Neutrophil (primary cell): ENCODE results near the gene LEFTY2.

Source experiments
- H3K27ac ChIP-seq: fragments of 200-600 bp; sonication (generic); 2 replicates; pipeline ENCODE4 v1.5.1; 2016; ENCODE audit warnings: mild to moderate bottlenecking, moderate library complexity
- H3K27me3 ChIP-seq: fragments of 200-600 bp; sonication (generic); 2 replicates; pipeline ENCODE4 v1.6.0; 2016; ENCODE audit warnings: mild to moderate bottlenecking
- H3K36me3 ChIP-seq: fragments of 200-600 bp; sonication (generic); 2 replicates; pipeline ENCODE4 v1.5.1; 2017
- H3K4me1 ChIP-seq, 2 experiments: fragments of 200-600 bp in 1 of 2; sonication (generic) in 1 of 2; 1 replicate in 1 of 2; 2 replicates in 1 of 2; pipeline versions ENCODE4 v1.5.1 to v1.6.1; 2013 to 2016; ENCODE audit warnings: low read depth in 1 of 2, low read length in 1 of 2, mild to moderate bottlenecking in 1 of 2, moderate library complexity in 1 of 2; ENCODE audit not compliant: control insufficient read depth in 1 of 2, insufficient read depth in 1 of 2
- H3K4me3 ChIP-seq, 2 experiments: fragments of 200-600 bp in 1 of 2; sonication (generic) in 1 of 2; 1 replicate in 1 of 2; 2 replicates in 1 of 2; pipeline ENCODE4 v1.5.1; 2013 to 2016; ENCODE audit warnings: low read depth in 1 of 2, low read length in 1 of 2, mild to moderate bottlenecking in 1 of 2, moderate library complexity in 1 of 2
- H3K9me3 ChIP-seq: fragments of 200-600 bp; sonication (generic); 2 replicates; pipeline ENCODE4 v1.5.1; 2016
- TF ChIP-seq, protein P1 (sequence below): fragments of 200-600 bp; sonication (generic); IDR thresholded peaks from 2 replicates; pipeline ENCODE4 v1.5.1; 2016; ENCODE audit warnings: antibody characterized with exemption

The LEFTY2 gene

DNA sequence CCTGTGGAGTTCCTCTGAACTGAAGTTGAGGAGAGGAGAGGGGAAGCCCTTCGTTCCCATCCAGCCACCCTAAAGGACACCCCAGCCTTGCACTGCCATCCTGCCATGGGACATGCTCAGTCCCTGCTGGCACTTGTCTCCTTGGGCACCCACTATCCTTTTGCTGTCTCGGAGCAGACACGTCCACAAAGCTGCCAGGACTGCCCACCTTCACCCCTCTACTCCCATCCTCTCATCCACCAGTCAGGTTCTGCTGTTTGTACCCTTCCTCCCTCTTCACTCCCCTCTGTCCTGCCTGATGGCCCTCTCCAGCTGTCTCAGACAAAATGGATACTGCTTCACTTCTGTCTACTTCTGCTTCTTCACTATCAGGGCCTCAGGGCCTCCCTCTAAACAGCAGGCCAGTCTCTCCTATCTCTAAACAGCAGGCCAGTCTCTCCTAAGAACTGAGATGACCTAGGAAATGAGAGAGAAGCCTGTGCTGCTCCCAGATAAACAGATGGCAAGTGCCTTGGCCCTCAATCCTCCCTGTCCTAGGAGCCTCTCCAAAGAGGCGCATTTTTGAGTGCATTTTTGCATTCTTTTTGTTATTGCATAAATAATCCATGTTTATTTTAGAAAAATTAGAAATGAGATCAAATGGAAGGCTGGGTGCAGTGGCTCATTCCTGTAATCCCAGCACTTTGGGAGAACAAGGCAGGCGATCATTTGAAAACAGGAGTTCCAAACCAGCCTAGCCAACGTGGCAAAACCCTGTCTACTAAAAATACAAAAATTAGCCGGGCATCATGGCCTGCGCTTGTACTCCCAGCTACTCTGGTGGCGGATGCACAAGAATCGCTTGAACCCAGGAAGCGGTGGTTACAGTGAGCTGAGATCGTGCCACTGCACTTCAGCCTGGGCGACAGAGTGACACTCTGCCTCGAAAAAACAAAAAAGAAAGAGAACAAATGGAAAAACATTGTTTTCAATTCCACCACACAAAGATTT, 12.5 kb downstream of the LEFTY2 start:
- no peak overlapping the region for H3K4me3 ChIP-seq
- no peak overlapping the region for H3K27ac ChIP-seq
- peaks cover 18 to 22% of the 10 kb centered on the region in 2 experiments for H3K4me1 ChIP-seq
- TF ChIP-seq, protein P1, sequence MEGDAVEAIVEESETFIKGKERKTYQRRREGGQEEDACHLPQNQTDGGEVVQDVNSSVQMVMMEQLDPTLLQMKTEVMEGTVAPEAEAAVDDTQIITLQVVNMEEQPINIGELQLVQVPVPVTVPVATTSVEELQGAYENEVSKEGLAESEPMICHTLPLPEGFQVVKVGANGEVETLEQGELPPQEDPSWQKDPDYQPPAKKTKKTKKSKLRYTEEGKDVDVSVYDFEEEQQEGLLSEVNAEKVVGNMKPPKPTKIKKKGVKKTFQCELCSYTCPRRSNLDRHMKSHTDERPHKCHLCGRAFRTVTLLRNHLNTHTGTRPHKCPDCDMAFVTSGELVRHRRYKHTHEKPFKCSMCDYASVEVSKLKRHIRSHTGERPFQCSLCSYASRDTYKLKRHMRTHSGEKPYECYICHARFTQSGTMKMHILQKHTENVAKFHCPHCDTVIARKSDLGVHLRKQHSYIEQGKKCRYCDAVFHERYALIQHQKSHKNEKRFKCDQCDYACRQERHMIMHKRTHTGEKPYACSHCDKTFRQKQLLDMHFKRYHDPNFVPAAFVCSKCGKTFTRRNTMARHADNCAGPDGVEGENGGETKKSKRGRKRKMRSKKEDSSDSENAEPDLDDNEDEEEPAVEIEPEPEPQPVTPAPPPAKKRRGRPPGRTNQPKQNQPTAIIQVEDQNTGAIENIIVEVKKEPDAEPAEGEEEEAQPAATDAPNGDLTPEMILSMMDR: no peak
- no peaks in the 10 kb centered on the region for H3K36me3 ChIP-seq
- H3K9me3 ChIP-seq: no peaks in the 10 kb centered on the region
- no peaks in the 10 kb centered on the region for H3K27me3 ChIP-seq

DNA sequence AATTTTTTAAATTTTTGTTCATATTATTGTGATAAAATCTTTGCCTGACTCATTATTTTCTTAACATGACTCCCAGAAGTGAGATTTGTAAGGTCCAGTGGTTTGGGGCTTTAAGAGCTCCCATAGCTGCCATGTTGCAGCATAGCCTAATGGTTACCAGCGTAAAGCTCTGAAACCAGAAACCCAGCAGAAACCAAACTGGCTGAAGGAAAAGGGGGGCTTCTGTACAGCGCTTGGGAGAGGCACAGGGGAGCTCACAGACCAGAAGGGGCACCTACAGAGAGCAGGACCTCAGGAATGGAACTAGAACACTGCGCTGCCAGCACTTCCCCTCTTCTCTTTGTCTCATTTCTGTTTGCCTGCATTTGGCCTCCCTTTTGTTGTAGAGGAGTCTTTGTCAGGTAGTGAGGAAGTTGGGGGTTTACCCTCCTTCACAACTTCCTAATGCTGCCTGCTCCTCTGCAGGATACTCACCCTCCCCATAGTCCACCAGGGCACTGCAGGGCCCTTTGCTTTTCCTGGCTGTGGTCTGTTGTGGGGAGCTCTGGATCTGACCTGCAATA, 14.4 kb downstream of the LEFTY2 start:
- H3K9me3 ChIP-seq: no peaks in the 10 kb centered on the region
- H3K4me3 ChIP-seq: no peak overlapping the region
- H3K27ac ChIP-seq: peak overlapping the region; percentile 63
- H3K36me3 ChIP-seq: peaks cover 9% of the 10 kb centered on the region
- no peaks in the 10 kb centered on the region for H3K27me3 ChIP-seq
- TF ChIP-seq, protein P1: no peak
- peaks cover 30 to 36% of the 10 kb centered on the region in 2 experiments for H3K4me1 ChIP-seq

DNA sequence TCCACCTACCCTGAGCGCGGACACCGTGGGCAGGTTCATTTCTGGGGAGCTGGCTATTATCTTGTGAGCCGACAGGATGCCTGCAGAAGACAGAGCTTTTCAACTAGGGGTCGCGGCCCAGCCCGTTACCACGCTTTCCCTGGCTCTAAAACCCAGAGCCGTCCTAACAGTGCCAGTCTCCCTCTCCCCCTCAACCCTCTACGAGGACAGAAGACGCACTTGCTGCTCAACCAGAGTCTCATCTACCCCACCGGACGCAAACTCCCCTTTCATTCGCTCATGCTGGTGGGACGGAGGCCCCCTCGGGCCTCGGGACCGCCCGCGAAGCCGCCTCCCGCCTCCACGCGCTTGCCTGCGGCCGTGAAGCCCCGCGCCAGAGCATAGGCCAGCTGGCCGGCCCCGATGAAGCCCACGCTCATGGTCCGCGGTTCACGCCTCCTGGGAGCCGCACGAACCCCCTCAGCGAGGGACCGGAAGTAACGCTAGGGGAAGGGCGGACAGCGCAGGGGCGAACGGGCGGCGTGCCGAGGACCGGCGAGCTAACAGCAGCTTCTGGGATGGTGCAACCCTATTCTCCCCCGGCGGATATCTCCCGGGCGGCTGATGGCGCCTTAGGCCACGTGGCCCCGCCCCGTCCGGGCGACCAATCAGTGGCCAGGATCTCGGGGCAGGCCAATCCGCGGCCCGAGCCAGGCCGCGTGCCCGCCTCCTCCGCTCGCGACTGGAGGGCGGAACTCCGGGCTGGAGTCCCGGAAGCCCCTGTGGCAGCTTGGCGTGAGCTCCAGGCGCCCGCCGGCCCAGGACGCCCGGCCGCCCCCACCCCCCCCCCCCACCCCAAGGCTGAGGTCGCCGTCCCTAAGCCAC, 17.1 kb downstream of the LEFTY2 start, which contains the start of gene PYCR2:
TSS of gene PYCR2 (minus strand) at position 559 of the 864 bp plus-strand sequence. CDS start at position 419, 140 bp downstream.
- Histone ChIP-seq H3K4me3 (peak within 1 kb of the TSS; percentile 84 to 99), H3K27ac (peak within 1 kb of the TSS; percentile 94), H3K4me1 (peaks cover 30 to 44% of the 10 kb centered on the region in 2 experiments), H3K9me3 (no peaks in the 10 kb centered on the region), H3K36me3 (peaks cover 25% of the 10 kb centered on the region), H3K27me3 (no peaks in the 10 kb centered on the region)
- TF ChIP-seq, protein P1: peak; percentile 49

DNA sequence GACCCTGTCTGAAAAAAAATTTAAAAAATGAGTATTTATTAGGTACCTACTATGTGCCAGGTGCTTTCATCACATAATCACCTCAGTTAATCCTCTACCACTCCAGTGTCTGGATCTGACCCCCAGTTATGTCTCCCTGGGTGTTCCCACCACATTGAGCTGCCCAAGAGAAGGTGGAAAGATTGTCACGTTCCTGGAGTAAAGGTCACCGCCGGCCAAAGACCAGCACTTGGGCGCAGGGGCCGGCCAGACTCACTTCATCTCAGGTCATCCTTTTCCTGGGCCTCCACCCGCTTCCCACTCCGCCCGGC, 17.7 kb downstream of the LEFTY2 start:
- peaks cover 28% of the 10 kb centered on the region for H3K36me3 ChIP-seq
- H3K4me1 ChIP-seq: peaks cover 30 to 44% of the 10 kb centered on the region in 2 experiments
- no peaks in the 10 kb centered on the region for H3K9me3 ChIP-seq
- peak overlapping the region; percentile 94 for H3K27ac ChIP-seq
- TF ChIP-seq, protein P1: no peak
- H3K4me3 ChIP-seq: peak overlapping the region; percentile 84 to 99
- H3K27me3 ChIP-seq: no peaks in the 10 kb centered on the region
